Embryonic facial prominence (tissue), 1 donor: ENCODE results near the gene TMED1.
A peak's percentile ranks its signal among the peaks of the same experiment; 100 is the strongest.

Experiments
- DNase-seq: peaks from one replicate; pipeline ENCODE4 v3.0.0-alpha.2; 2016; ENCODE audit errors: extremely low spot score

The TMED1 gene

GRCh38 chr19:10831987-10832938 lies 3.7 kb downstream of the TMED1 start:
- no peak for DNase-seq

- no peak for DNase-seq
Observed at GRCh38 chr19:10830931-10831779, 4.9 kb downstream of the TMED1 start.

- no peak for DNase-seq
Observed at GRCh38 chr19:10830370-10830769, 5.6 kb downstream of the TMED1 start.

GRCh38 chr19:10829967-10830366 lies 6.0 kb downstream of the TMED1 start:
- DNase-seq = no peak

GRCh38 chr19:10828981-10829821 lies 6.8 kb downstream of the TMED1 start:
- no peak for DNase-seq

GRCh38 chr19:10826846-10827245 lies 9.2 kb downstream of the TMED1 start:
- no peak for DNase-seq

GRCh38 chr19:10826231-10826630 lies 9.8 kb downstream of the TMED1 start:
- no peak for DNase-seq

- no peak for DNase-seq
Observed at GRCh38 chr19:10823690-10824089, 12.3 kb downstream of the TMED1 start.

- no peak for DNase-seq
Observed at GRCh38 chr19:10820173-10820572, 15.8 kb downstream of the TMED1 start.

- DNase-seq = no peak
Observed at GRCh38 chr19:10819124-10820060, 16.6 kb downstream of the TMED1 start.

GRCh38 chr19:10818301-10819123 lies 17.5 kb downstream of the TMED1 start:
- DNase-seq = no peak

GRCh38 chr19:10817291-10818038 lies 18.5 kb downstream of the TMED1 start:
- DNase-seq = peak; percentile 77

GRCh38 chr19:10816691-10817090 lies 19.3 kb downstream of the TMED1 start:
- DNase-seq = no peak

- no peak for DNase-seq
Observed at GRCh38 chr19:10815969-10816644, 19.9 kb downstream of the TMED1 start.

GRCh38 chr19:10815007-10815536 lies 20.9 kb downstream of the TMED1 start:
- no peak for DNase-seq

- DNase-seq = no peak
Observed at GRCh38 chr19:10812902-10813404, 23.1 kb downstream of the TMED1 start.

GRCh38 chr19:10812196-10812595 lies 23.8 kb downstream of the TMED1 start:
- DNase-seq = no peak
